Tibial nerve (tissue), 3 donors: Measurements from ENCODE around the gene STX8.

Experiments
- CTCF ChIP-seq, 5 experiments: fragments of 200-600 bp in 3 of 5; fragments of 450-650 bp in 2 of 5; sonication (generic) in 3 of 5; IDR thresholded peaks; one replicate each; pipeline ENCODE4 v1.5.1; 2016 to 2019; ENCODE audit warnings: antibody characterized with exemption in 5 of 5, mild to moderate bottlenecking in 3 of 5, moderate library complexity in 2 of 5
- POLR2A ChIP-seq, 2 donors: fragments of 450-650 bp; IDR thresholded peaks; one replicate each; pipeline ENCODE4 v1.6.1; 2017; ENCODE audit warnings: antibody characterized with exemption in 2 of 2, mild to moderate bottlenecking in 2 of 2, moderate library complexity in 2 of 2

- TF ChIP-seq CTCF (IDR thresholded peaks at IDR 0.05) = no peak
- TF ChIP-seq POLR2A (IDR thresholded peaks at IDR 0.05) = no peak
Measured at GRCh38 chr17:9241371-9241712, 334.3 kb downstream of the STX8 start.
